HT1080 (cell line): ENCODE measurements around the gene FIBCD1. TPM values are rescaled to one million over a fixed set of nuclear protein-coding genes. Genes with fewer than 3 reads are reported as not detected.

Experiments
- DNase-seq: peaks from one replicate; pipeline ENCODE4 v3.0.0-alpha.2; 2015; ENCODE audit warnings: low read depth
- total RNA-seq: library from RNA; depleted of rRNA; stranded (reverse); fragments of >200 nt; shearing (Covaris generic); gene quantifications from 2 replicates; pipeline ENCODE4 v1.2.3, GENCODE V29; 2014; rRNA removed

Gene FIBCD1
- total RNA-seq, 1 experiment from 2014 or later, result 11.6 TPM

GRCh38 chr9:130862747-130863146 is 76.3 kb downstream of the FIBCD1 start:
- DNase-seq, result no peak

DNA sequence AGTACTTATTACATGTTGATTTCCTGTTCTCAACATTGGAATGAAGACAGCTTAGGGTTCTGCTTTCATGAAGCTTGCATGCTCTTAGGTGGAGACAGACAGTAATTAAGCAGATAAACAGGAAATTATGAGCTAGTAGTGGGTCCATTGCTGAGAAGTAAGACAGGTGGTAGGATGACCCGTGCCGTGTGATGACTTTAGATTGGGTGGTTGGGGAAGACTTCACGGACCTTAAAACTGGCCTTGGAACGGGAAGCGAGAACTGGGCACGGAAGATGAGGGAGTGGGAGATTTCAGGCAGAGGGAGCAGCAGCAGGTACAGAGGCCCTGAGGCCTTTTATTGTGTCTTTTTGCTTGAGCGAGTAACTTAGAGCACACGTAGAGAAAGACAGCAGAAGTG is 76.8 kb downstream of the FIBCD1 start:
- DNase-seq, result no peak

- DNase-seq, result no peak
Measured at GRCh38 chr9:130861372-130862180, 77.5 kb downstream of the FIBCD1 start.

GRCh38 chr9:130860458-130861316 is 78.4 kb downstream of the FIBCD1 start:
- DNase-seq, result peak; percentile 97

DNA sequence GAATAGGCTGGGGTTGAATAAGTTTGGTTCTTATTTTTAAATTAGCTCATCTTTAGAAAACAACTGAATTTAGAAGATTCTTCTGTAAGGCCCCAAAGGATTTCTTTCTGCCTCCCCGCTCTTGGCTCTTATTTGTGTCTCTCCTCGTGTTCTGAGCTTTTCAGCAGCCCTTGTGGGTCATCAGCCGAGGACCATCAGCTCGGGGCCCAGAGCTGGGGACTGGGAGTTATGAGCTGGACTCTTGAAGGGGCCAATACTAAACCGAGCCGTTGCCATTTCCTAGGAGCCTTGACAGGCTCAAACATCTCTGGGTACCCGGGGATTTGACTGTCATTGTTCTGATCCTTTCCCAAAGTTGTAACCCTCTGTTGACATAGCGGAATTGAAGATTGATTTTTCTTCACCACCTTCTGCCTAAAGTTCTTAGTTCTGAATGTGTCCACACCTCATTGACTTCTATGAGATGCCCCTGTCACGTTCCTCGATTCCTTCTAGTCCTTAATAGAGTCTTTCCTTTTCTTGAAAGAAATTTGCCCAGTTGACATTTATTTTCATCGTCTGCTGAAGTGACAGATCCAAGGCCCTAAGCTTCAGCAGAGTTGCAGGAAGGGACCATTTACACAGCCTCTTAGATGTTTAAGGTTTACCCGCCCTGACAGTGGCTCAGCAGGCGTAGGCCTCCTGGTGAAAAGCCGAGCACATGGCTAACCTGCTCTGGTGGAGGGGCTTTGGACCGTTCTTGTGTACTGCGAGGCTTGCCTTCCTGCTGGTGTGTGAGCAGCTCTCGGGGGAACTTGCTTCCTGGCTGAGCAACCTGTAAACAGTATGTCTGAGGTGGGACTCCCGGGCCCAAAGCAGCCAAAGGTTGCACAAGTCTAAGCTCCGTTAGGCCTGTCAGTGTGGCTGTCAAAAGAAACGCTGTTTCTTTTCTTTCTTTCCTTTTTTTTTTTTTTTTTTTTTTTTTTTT is 80.0 kb downstream of the FIBCD1 start:
- DNase-seq, result no peak

GRCh38 chr9:130857864-130858738 is 80.9 kb downstream of the FIBCD1 start:
- peak; percentile 82 for DNase-seq

- DNase-seq, result no peak
Measured at GRCh38 chr9:130856474-130856873, 82.6 kb downstream of the FIBCD1 start.

- no peak for DNase-seq
Measured at GRCh38 chr9:130854835-130855234, 84.2 kb downstream of the FIBCD1 start.

DNA sequence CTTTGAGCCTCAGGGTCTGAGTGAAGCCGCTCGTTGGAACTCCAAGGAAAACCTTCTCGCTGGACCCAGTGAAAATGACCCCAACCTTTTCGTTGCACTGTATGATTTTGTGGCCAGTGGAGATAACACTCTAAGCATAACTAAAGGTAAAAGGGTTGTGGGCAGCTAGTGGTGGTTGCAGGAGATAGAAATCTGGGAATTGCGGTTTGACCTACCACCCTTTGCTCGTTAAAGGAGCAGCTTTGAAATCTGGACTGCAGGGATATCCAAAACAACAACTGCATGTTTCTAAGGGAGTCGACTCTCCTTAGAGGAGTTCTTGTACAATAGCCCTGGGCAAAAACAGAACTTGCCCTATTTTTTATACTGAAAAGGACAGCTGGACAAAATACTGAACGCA is 85.0 kb downstream of the FIBCD1 start:
- no peak for DNase-seq

DNA sequence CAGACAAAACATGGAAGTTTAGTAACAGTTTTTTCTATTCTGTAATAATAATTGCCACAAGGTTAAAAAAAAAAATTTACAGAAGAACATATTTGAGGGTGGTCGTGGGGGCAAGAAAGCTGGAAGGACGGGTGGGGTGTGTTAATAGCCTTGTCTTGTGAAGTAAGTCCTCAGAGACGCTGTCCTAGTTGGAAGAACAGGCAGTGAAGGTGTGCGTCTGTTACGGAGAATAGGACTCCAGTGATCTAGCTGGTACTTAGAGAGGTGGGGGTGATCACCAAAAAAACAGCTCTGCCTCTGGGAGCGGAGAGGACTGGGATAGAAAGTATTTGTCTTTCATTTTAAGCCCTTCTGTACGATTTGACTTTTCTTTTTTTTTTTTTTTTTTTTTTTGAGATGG is 86.2 kb downstream of the FIBCD1 start:
- DNase-seq, result no peak

Other genes with a start within 250 kb of the FIBCD1 start
- gene EXOSC2, start 245.5 kb downstream of the FIBCD1 start, total RNA-seq, result 65.0 and 69.6 TPM in 2 replicates
- gene ABL1, start 104.0 kb downstream of the FIBCD1 start, total RNA-seq, result 35.7 and 41.5 TPM in 2 replicates
- not detected in 2 replicates for gene QRFP, start 42.4 kb downstream of the FIBCD1 start, total RNA-seq
- 0.13 and 0.29 TPM in 2 replicates for gene LAMC3, start 69.9 kb upstream of the FIBCD1 start, total RNA-seq
- 0.50 and 1.0 TPM in 2 replicates for gene AIF1L, start 157.3 kb upstream of the FIBCD1 start, total RNA-seq
- 22.1 and 27.1 TPM in 2 replicates for gene NUP214, start 186.3 kb upstream of the FIBCD1 start, total RNA-seq